Activated CD8-positive, alpha-beta memory T cell treated with anti-CD3 and anti-CD28 coated beads, Interleukin-2, amount 50 U/mL, for 4 hours (primary cell): ENCODE measurements around the gene CHN2.

Experiments
- DNase-seq: peaks from one replicate; pipeline ENCODE4 v3.0.0-alpha.2; 2020

CHN2 gene

GRCh38 chr7:29194594-29195427 lies at the start of gene CHN2:
Gene CHN2, plus strand, starts transcription at chr7:29194775.
- peak; percentile 58 for DNase-seq

- DNase-seq = no peak
Observed at GRCh38 chr7:29145553-29146056, 49.0 kb upstream of the CHN2 start.

- DNase-seq = no peak
Observed at GRCh38 chr7:29146057-29146706, 48.4 kb upstream of the CHN2 start, which contains the start of gene CPVL. Gene CPVL, minus strand, starts transcription at chr7:29146537. Its CDS starts 25,476 bp downstream, at chr7:29121061.

GRCh38 chr7:29146888-29147609 lies 47.5 kb upstream of the CHN2 start:
- no peak for DNase-seq

GRCh38 chr7:29147821-29148220 lies 46.8 kb upstream of the CHN2 start:
- no peak for DNase-seq

- DNase-seq = no peak
Observed at GRCh38 chr7:29149036-29149435, 45.5 kb upstream of the CHN2 start.

GRCh38 chr7:29150856-29151255 lies 43.7 kb upstream of the CHN2 start:
- no peak for DNase-seq

GRCh38 chr7:29154076-29154475 lies 40.5 kb upstream of the CHN2 start:
- DNase-seq = no peak

- DNase-seq = no peak
Observed at GRCh38 chr7:29156907-29157452, 37.6 kb upstream of the CHN2 start.

GRCh38 chr7:29158795-29159423 lies 35.7 kb upstream of the CHN2 start:
- no peak for DNase-seq

GRCh38 chr7:29160080-29160479 lies 34.5 kb upstream of the CHN2 start:
- no peak for DNase-seq

- DNase-seq = no peak
Observed at GRCh38 chr7:29161231-29161630, 33.3 kb upstream of the CHN2 start.

- no peak for DNase-seq
Observed at GRCh38 chr7:29162577-29162976, 32.0 kb upstream of the CHN2 start.

- DNase-seq = no peak
Observed at GRCh38 chr7:29163854-29164253, 30.7 kb upstream of the CHN2 start.

GRCh38 chr7:29167721-29168120 lies 26.9 kb upstream of the CHN2 start:
- DNase-seq = no peak

GRCh38 chr7:29170781-29171180 lies 23.8 kb upstream of the CHN2 start:
- no peak for DNase-seq

GRCh38 chr7:29173458-29173857 lies 21.1 kb upstream of the CHN2 start:
- no peak for DNase-seq

- no peak for DNase-seq
Observed at GRCh38 chr7:29177963-29178600, 16.5 kb upstream of the CHN2 start.

GRCh38 chr7:29179115-29179514 lies 15.5 kb upstream of the CHN2 start:
- no peak for DNase-seq

GRCh38 chr7:29184599-29184998 lies 10.0 kb upstream of the CHN2 start:
- DNase-seq = no peak

- DNase-seq = no peak
Observed at GRCh38 chr7:29185613-29186012, 9.0 kb upstream of the CHN2 start.

- DNase-seq = peak; percentile 69
Observed at GRCh38 chr7:29189743-29190201, 4.8 kb upstream of the CHN2 start.
